GM06990 (cell line): ENCODE measurements around the gene PRKCE.

Source experiments
- DNase-seq: peaks from one replicate; pipeline ENCODE4 v3.0.0-alpha.2; 2011; ENCODE audit not compliant: insufficient read length; ENCODE audit errors: extremely low read depth
- H3K27me3 ChIP-seq: replicated peaks from 2 replicates; pipeline ENCODE4 v1.6.0; 2011; ENCODE audit warnings: low read length; ENCODE audit not compliant: control insufficient read depth, insufficient read depth
- H3K36me3 ChIP-seq: 2 replicates; pipeline ENCODE4 v1.5.1; 2011; ENCODE audit warnings: low read length; ENCODE audit not compliant: control insufficient read depth, insufficient read depth
- H3K4me3 ChIP-seq: replicated peaks from 2 replicates; pipeline ENCODE4 v1.5.1; 2011; ENCODE audit warnings: low read depth, mild to moderate bottlenecking, control low read depth, low read length
- CTCF ChIP-seq: IDR thresholded peaks from 2 replicates; pipeline ENCODE4 v1.5.1; 2011; ENCODE audit warnings: low read length, control low read depth, mild to moderate bottlenecking, inconsistent platforms; ENCODE audit not compliant: insufficient read depth, poor library complexity, severe bottlenecking

The PRKCE gene

GRCh38 chr2:45821558-45822271 is 170.2 kb downstream of the PRKCE start:
- no peaks in the 10 kb centered on the region for H3K27me3 ChIP-seq
- H3K4me3 ChIP-seq: no peak overlapping the region
- no peak for TF ChIP-seq CTCF
- H3K36me3 ChIP-seq: no peaks in the 10 kb centered on the region
- DNase-seq: no peak

GRCh38 chr2:45822272-45822630 is 170.8 kb downstream of the PRKCE start:
- no peak for DNase-seq
- no peak for TF ChIP-seq CTCF

GRCh38 chr2:45823723-45824206 is 172.3 kb downstream of the PRKCE start:
- Histone ChIP-seq H3K36me3 (no peaks in the 10 kb centered on the region), H3K4me3 (no peak overlapping the region), H3K27me3 (no peaks in the 10 kb centered on the region)
- no peak for DNase-seq
- TF ChIP-seq CTCF: no peak

More at GRCh38 chr2:45822272-45822630, 170.8 kb downstream of the PRKCE start:
- Histone ChIP-seq H3K4me3 (no peak overlapping the region), H3K36me3 (no peaks in the 10 kb centered on the region), H3K27me3 (no peaks in the 10 kb centered on the region)

GRCh38 chr2:45825001-45825651 is 173.7 kb downstream of the PRKCE start:
- Histone ChIP-seq H3K27me3 (no peaks in the 10 kb centered on the region), H3K4me3 (no peak overlapping the region), H3K36me3 (no peaks in the 10 kb centered on the region)
- DNase-seq: no peak
- peak; percentile 10 for TF ChIP-seq CTCF

- H3K36me3 ChIP-seq: no peaks in the 10 kb centered on the region
- H3K4me3 ChIP-seq: no peak overlapping the region
- DNase-seq: no peak
- no peak for TF ChIP-seq CTCF
- H3K27me3 ChIP-seq: no peaks in the 10 kb centered on the region
Observed at GRCh38 chr2:45826460-45826859, 175.0 kb downstream of the PRKCE start.
